ENCODE results near the gene PIK3R6.

GRCh38 chr17:8758137-8758596 lies 109.3 kb downstream of the PIK3R6 start, which contains the start of gene SPDYE4:
- no peak for TF ChIP-seq CTCF (IDR thresholded peaks at IDR 0.05)
- TF ChIP-seq EP300 (IDR thresholded peaks at IDR 0.05) = no peak
- TF ChIP-seq POLR2A (IDR thresholded peaks at IDR 0.05) = no peak
